ENCODE data around the gene QKI. TPM values are rescaled to one million over a fixed set of nuclear protein-coding genes. Genes with fewer than 3 reads are reported as not detected.

Gene QKI
- total RNA-seq (2014; rRNA removed) (64.3 and 87.7 TPM in 2 replicates), Bru-seq, nascent RNA (percentile 97 among the genes with signal in this experiment), BruChase-seq, experiment 1, labeled RNA remaining after a 6-hour chase (percentile 90 among the genes with signal in this experiment), BruChase-seq, experiment 2, labeled RNA remaining after a 2-hour chase (percentile 92 among the genes with signal in this experiment)
- long read RNA-seq, full-length matches to known transcripts, result 121 of 158 reads
- long read RNA-seq, partial matches to known transcripts, result 8 of 158 reads
- long read RNA-seq, other reads (novel, unspliced or antisense), result 29 of 158 reads

GRCh38 chr6:163414117-163414945, at the start of gene QKI:
Gene QKI, plus strand, starts transcription at chr6:163414718. Its CDS starts 476 bp downstream, at chr6:163415194.
- no peaks in the 10 kb centered on the region for H3K27me3 ChIP-seq (ENCODE audit: low read length)
- DNase-seq (peak; percentile 69), ATAC-seq (peak; percentile 34)
- no peaks in the 10 kb centered on the region for H3F3A ChIP-seq (ENCODE audit: low read length, unreplicated experiment)
- ChIA-PET POLR2A (ENCODE audit: unreplicated experiment) (no interaction called here), CTCF (no interaction called here)
- H3K4me1 ChIP-seq (ENCODE audit: insufficient read depth, low read length), result peaks cover 17% of the 10 kb centered on the region
- no peaks in the 10 kb centered on the region for H3K36me3 ChIP-seq (ENCODE audit: low read depth, low read length)
- peak within 1 kb of the TSS; percentile 75 for H2AFZ ChIP-seq (ENCODE audit: low read length)
- no peaks in the 10 kb centered on the region for H3K9me3 ChIP-seq (ENCODE audit: low read length)
- peak within 1 kb of the TSS; percentile 88 for H3K4me3 ChIP-seq (ENCODE audit: low read length)
- BruUV-seq (replicated peaks), result no TSS peak
- peak within 1 kb of the TSS; percentile 91 for H3K9ac ChIP-seq (ENCODE audit: low read length)
- peaks cover 22% of the 10 kb centered on the region for H4K20me1 ChIP-seq (ENCODE audit: low read length)
- TF ChIP-seq EZH2 (IDR thresholded peaks at IDR 0.05; ENCODE audit: low read length, unreplicated experiment) (no peak), CTCF (conservative IDR thresholded peaks at IDR 0.05; ENCODE audit: low read depth, low read length) (no peak), EZH2phosphoT487 (IDR thresholded peaks at IDR 0.05; ENCODE audit: borderline replicate concordance, low read length) (no peak)
- peak within 1 kb of the TSS; percentile 72 for H3K27ac ChIP-seq (ENCODE audit: low read length)
- peaks cover 58% of the 10 kb centered on the region for H3K79me2 ChIP-seq (ENCODE audit: low read length)
- intact Hi-C loops (cut with micrococcal nuclease), result loop anchor here (10.0 kb wide), 1 partner anchor 560 kb away; no protein-coding TSS in a partner anchor
- H3K4me2 ChIP-seq (ENCODE audit: low read length), result peak within 1 kb of the TSS; percentile 87
- H3K9me2 ChIP-seq (replicated peaks; ENCODE audit: low read length), result no peaks in the 10 kb centered on the region

GRCh38 chr6:163366288-163366687, 48.2 kb upstream of the QKI start:
- Histone ChIP-seq H3K27ac (ENCODE audit: low read length) (no peak overlapping the region), H3K79me2 (ENCODE audit: low read length) (no peaks in the 10 kb centered on the region), H3K9ac (ENCODE audit: low read length) (no peak overlapping the region), H3K4me1 (ENCODE audit: insufficient read depth, low read length) (no peaks in the 10 kb centered on the region), H3K9me3 (ENCODE audit: low read length) (no peaks in the 10 kb centered on the region), H3K4me3 (ENCODE audit: low read length) (no peak overlapping the region), H3F3A (ENCODE audit: low read length, unreplicated experiment) (no peaks in the 10 kb centered on the region), H3K9me2 (replicated peaks; ENCODE audit: low read length) (no peaks in the 10 kb centered on the region), H4K20me1 (ENCODE audit: low read length) (no peaks in the 10 kb centered on the region), H3K36me3 (ENCODE audit: low read depth, low read length) (no peaks in the 10 kb centered on the region), H3K27me3 (ENCODE audit: low read length) (no peaks in the 10 kb centered on the region), H2AFZ (ENCODE audit: low read length) (no peak overlapping the region), H3K4me2 (ENCODE audit: low read length) (no peak overlapping the region)
- ATAC-seq, result no peak
- no peak for DNase-seq
- intact Hi-C loops (cut with micrococcal nuclease), result no loop called here
- POLR2A ChIA-PET (ENCODE audit: unreplicated experiment), result no interaction called here
- TF ChIP-seq EZH2phosphoT487 (IDR thresholded peaks at IDR 0.05; ENCODE audit: borderline replicate concordance, low read length), result no peak
- TF ChIP-seq CTCF (conservative IDR thresholded peaks at IDR 0.05; ENCODE audit: low read depth, low read length), result no peak
- TF ChIP-seq EZH2 (IDR thresholded peaks at IDR 0.05; ENCODE audit: low read length, unreplicated experiment), result no peak
- no TSS peak for BruUV-seq (replicated peaks)
- CTCF ChIA-PET, result no interaction called here

All from PC-3 (cell line).